GM19193 (cell line): Measurements from ENCODE around the gene CCDC27.

ENCODE experiments used
- POLR2A ChIP-seq: IDR thresholded peaks from 4 replicates; pipeline ENCODE4 v1.6.1; 2011; ENCODE audit not compliant: insufficient read depth, insufficient read length; ENCODE audit errors: extremely low read depth

The CCDC27 gene

GRCh38 chr1:3752400-3752945 is at the start of gene CCDC27:
Gene CCDC27, plus strand, starts transcription at chr1:3752450. Its CDS starts 32 bp downstream, at chr1:3752482.
- no peak for TF ChIP-seq POLR2A

GRCh38 chr1:3702528-3702927 is 49.7 kb upstream of the CCDC27 start:
- no peak for TF ChIP-seq POLR2A

GRCh38 chr1:3702990-3703728 is 49.1 kb upstream of the CCDC27 start:
- TF ChIP-seq POLR2A: no peak

- no peak for TF ChIP-seq POLR2A
Measured at GRCh38 chr1:3703786-3704371, 48.4 kb upstream of the CCDC27 start.

- no peak for TF ChIP-seq POLR2A
Measured at GRCh38 chr1:3705341-3705950, 46.8 kb upstream of the CCDC27 start.

GRCh38 chr1:3706651-3707297 is 45.5 kb upstream of the CCDC27 start:
- no peak for TF ChIP-seq POLR2A

GRCh38 chr1:3707298-3707938 is 44.8 kb upstream of the CCDC27 start:
- no peak for TF ChIP-seq POLR2A

- TF ChIP-seq POLR2A: no peak
Measured at GRCh38 chr1:3707939-3708328, 44.3 kb upstream of the CCDC27 start.

GRCh38 chr1:3708791-3709190 is 43.5 kb upstream of the CCDC27 start:
- no peak for TF ChIP-seq POLR2A

GRCh38 chr1:3710251-3710650 is 42.0 kb upstream of the CCDC27 start:
- TF ChIP-seq POLR2A: no peak

GRCh38 chr1:3711381-3711779 is 40.9 kb upstream of the CCDC27 start:
- TF ChIP-seq POLR2A: no peak

- no peak for TF ChIP-seq POLR2A
Measured at GRCh38 chr1:3711780-3712451, 40.3 kb upstream of the CCDC27 start.

- TF ChIP-seq POLR2A: no peak
Measured at GRCh38 chr1:3712573-3713535, 39.4 kb upstream of the CCDC27 start.
